Islet precursor cell (in vitro differentiated cells): ENCODE results near the gene UMOD.

Experiments
- DNase-seq: peaks from one replicate; pipeline ENCODE4 v3.0.0-alpha.2; 2018

UMOD gene

GRCh38 chr16:20352615-20353014 lies at the start of gene UMOD:
Gene UMOD (minus strand): TSS chr16:20352715. CDS start chr16:20350737, 1,978 bp downstream.
- DNase-seq: no peak

- DNase-seq: peak; percentile 57
Measured at GRCh38 chr16:20401475-20402016, 49.0 kb upstream of the UMOD start.

- DNase-seq: no peak
Measured at GRCh38 chr16:20401066-20401465, 48.6 kb upstream of the UMOD start.

- no peak for DNase-seq
Measured at GRCh38 chr16:20399185-20399584, 46.7 kb upstream of the UMOD start.

- no peak for DNase-seq
Measured at GRCh38 chr16:20398603-20399002, 46.1 kb upstream of the UMOD start.

GRCh38 chr16:20397468-20398074 lies 45.1 kb upstream of the UMOD start:
- no peak for DNase-seq

- DNase-seq: no peak
Measured at GRCh38 chr16:20396846-20397467, 44.4 kb upstream of the UMOD start.

GRCh38 chr16:20395946-20396345 lies 43.4 kb upstream of the UMOD start:
- no peak for DNase-seq

GRCh38 chr16:20393801-20394577 lies 41.5 kb upstream of the UMOD start:
- DNase-seq: peak; percentile 27

- no peak for DNase-seq
Measured at GRCh38 chr16:20391045-20391444, 38.5 kb upstream of the UMOD start.

- DNase-seq: no peak
Measured at GRCh38 chr16:20388854-20389253, 36.3 kb upstream of the UMOD start.

- no peak for DNase-seq
Measured at GRCh38 chr16:20387978-20388377, 35.5 kb upstream of the UMOD start.

GRCh38 chr16:20385844-20386832 lies 33.6 kb upstream of the UMOD start:
- peak; percentile 63 for DNase-seq

GRCh38 chr16:20383106-20384029 lies 30.9 kb upstream of the UMOD start:
- peak; percentile 88 for DNase-seq

- DNase-seq: no peak
Measured at GRCh38 chr16:20382202-20382948, 29.9 kb upstream of the UMOD start.

GRCh38 chr16:20380782-20381181 lies 28.3 kb upstream of the UMOD start:
- no peak for DNase-seq

GRCh38 chr16:20377181-20377580 lies 24.7 kb upstream of the UMOD start:
- DNase-seq: no peak

- no peak for DNase-seq
Measured at GRCh38 chr16:20372701-20373100, 20.2 kb upstream of the UMOD start.

- DNase-seq: no peak
Measured at GRCh38 chr16:20369452-20370054, 17.0 kb upstream of the UMOD start.

GRCh38 chr16:20364051-20364450 lies 11.5 kb upstream of the UMOD start:
- DNase-seq: no peak
